HG03342 (cell line): ENCODE results near the gene MED16.

Experiments used
- ATAC-seq: cut with Tn5 transposase; IDR thresholded peaks from one replicate; pipeline ENCODE4 v1.9.1; 2021; ENCODE audit warnings: mild to moderate bottlenecking, moderate library complexity; ENCODE audit not compliant: unreplicated experiment

Gene MED16

DNA sequence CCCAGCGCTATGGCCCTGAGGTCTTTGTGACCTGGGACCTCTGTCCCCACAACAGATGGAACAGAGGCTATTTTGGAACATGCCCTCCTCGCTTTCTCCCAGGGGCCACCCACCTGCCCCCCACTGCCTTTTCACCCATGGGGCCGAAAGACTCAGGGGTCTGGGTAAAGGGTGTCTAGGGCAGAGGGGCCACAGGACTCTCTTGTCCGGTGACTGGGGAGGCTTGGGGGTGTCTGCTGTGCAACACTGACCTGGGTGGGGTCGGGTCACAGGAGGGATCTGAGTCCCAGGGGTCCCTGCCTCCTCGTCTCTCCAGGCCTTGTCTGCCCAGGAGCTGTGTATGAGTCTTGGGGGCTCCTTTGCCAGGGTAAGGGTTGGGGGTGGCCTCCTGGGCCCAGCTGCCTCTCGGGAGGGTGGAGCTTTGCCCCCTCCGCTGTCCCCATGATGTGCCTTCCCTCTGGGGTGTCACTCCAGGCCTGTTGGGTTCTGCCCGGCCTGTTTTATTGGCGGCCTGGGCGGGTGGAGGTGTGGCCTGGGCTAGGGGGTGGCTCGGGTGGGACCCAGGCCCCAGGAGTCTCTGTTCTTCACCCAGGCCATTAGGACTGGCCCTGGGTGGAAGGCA is 34.9 kb upstream of the MED16 start:
- ATAC-seq: no peak

DNA sequence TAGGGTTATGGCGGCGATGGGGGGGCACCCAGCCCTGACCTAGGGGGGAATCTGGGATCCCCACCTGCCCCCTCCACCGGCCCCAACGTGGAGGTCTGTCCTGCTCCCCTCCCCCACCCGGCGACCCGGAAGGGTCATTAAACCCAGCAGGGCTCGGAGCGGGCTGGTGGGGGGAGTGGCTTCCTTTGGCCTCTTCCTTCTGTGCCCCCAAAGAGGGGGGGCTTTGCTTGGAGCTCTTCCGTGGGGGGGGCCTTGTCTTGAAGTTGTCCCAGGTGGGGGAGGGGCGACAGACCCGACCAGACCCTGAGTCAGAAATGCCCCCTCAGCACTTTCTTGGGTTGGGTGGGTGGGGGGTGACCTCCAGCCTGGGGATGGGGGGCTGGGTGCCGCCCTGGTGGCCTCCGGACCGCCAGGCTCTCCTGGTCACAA is 34.4 kb upstream of the MED16 start:
- ATAC-seq: no peak

DNA sequence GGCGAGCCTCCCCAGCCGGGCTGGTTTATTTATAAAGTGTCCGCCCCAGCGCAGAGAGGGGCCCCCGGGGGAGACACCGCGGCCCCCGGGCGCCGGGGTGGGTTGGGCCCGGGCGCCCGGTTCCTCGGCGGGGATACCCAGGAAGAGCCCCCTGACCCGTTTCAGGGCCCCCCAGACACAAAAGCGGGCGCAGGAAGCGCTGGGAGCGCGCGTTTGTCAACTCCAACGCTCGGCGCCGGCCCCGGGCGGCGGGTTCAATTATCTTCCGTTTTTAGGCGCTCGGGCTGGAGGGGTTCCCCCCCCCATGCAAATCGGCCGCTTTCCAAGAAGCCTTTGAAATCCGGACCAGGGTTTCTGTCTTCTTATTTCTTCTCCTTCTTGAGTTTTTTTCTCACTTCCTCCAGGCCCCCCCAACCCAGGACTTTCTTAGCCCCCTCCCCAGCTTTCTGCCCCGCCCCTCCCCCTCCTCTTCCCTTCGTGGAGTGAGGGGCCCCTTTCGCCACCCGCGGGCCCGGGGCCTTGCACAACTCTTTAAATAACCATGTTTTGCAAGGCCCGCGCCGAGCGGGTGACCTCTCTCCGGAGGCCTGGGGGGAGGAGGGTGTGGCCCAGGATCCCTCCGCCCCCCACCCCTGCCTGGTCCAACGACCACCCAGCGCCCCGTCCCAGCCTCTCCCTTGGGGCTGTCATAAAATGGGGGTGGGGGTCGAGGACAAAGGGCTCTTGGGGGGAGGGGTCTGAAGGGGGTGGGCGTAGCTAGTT is 33.8 kb upstream of the MED16 start:
- ATAC-seq: no peak

GRCh38 chr19:926323-926588 is 33.3 kb upstream of the MED16 start:
- ATAC-seq: no peak

GRCh38 chr19:925526-926322 is 32.7 kb upstream of the MED16 start, which contains the start of gene ARID3A:
ARID3A (plus strand) TSS chr19:926035; CDS start chr19:929529, 3,494 bp downstream.
- ATAC-seq: peak; percentile 53

- ATAC-seq: peak; percentile 44
These were observed 32.1 kb upstream of the MED16 start for GRCh38 chr19:925087-925525.

GRCh38 chr19:924553-925086 is 31.6 kb upstream of the MED16 start:
- no peak for ATAC-seq

GRCh38 chr19:920051-920864 is 27.3 kb upstream of the MED16 start:
- ATAC-seq: no peak

- no peak for ATAC-seq
These were observed 26.4 kb upstream of the MED16 start for GRCh38 chr19:919199-920050.

GRCh38 chr19:918481-919198 is 25.7 kb upstream of the MED16 start:
- ATAC-seq: no peak

DNA sequence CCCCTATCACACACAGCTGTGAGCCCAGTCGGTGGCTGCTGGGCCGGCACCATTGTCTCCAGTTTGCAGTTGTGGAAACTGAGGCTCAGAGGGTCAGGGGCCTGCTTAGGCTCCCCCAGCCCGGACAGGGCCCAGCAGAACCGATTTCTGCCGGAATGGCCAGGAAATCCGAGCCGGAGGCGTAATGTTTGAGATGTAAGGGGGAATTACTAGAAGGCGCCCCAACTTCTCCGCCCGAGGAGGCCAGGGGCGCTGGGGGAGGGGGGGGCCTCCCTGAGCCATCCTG is 25.1 kb upstream of the MED16 start:
- no peak for ATAC-seq

GRCh38 chr19:917323-918151 is 24.6 kb upstream of the MED16 start, which contains the start of gene KISS1R:
KISS1R (plus strand) TSS chr19:917333; CDS start chr19:917503, 170 bp downstream.
- ATAC-seq: no peak

DNA sequence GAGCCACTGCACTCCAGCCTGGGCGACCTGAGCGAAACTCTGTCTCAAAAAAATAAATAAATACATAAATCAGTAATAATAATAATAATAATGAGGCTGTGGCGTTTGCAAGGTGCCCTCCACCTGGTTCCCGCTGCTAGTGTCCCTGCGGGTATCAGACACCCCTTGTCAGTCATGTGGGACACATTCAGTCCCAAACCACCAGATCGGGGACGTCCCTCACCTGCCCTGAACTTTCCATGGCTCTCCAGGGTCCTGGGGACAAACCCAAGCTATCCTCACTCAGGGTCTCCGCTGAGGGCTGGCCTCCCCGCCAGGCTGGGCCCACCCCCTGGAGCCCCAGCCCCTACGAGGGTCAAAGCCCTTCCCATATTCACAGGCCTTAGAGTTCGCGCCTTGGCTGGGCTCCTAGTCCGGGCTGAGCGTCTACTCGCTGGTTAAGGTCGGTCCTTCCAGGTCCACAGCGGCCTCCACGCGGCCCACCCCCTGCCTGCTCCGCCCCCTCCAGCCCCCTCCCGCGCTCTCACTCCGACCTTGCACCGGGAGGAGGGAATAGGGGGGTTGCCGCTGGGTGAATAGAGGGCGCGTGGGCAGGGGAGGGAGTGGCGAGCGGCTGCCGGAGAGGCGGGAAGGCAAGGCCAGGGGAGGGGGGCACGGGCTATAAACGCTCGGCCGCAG is 23.8 kb upstream of the MED16 start:
- no peak for ATAC-seq

- ATAC-seq: peak; percentile 46
These were observed 20.2 kb upstream of the MED16 start, which contains the start of gene R3HDM4 for GRCh38 chr19:913080-913748. R3HDM4 (minus strand) TSS chr19:913219; CDS start chr19:913157, 62 bp downstream.

- ATAC-seq: no peak
These were observed 19.4 kb upstream of the MED16 start for GRCh38 chr19:912181-913079.
